Hepatocyte (in vitro differentiated cells): ENCODE data around the gene ST3GAL4. TPM values are rescaled to one million over a fixed set of nuclear protein-coding genes. Genes with fewer than 3 reads are reported as not detected.

Experiments
- DNase-seq: peaks from one replicate; pipeline ENCODE4 v3.0.0-alpha.2; 2016; ENCODE audit warnings: low spot score
- H2AFZ ChIP-seq: fragments of 200-600 bp; sonication (generic); 2 replicates; pipeline ENCODE4 v1.6.0; 2016; ENCODE audit warnings: antibody characterized with exemption, mild to moderate bottlenecking
- H3K27ac ChIP-seq: fragments of 200-600 bp; sonication (generic); 2 replicates; pipeline ENCODE4 v1.5.1; 2016; ENCODE audit warnings: mild to moderate bottlenecking
- H3K27me3 ChIP-seq: fragments of 200-600 bp; sonication (generic); 2 replicates; pipeline ENCODE4 v1.6.1; 2016
- H3K36me3 ChIP-seq: fragments of 200-600 bp; sonication (generic); replicated peaks from 2 replicates; pipeline ENCODE4 v1.5.1; 2016; ENCODE audit warnings: low read depth; ENCODE audit not compliant: insufficient read depth
- H3K4me1 ChIP-seq: fragments of 200-600 bp; sonication (generic); 2 replicates; pipeline ENCODE4 v1.5.1; 2016; ENCODE audit warnings: mild to moderate bottlenecking, moderate library complexity; ENCODE audit not compliant: insufficient read depth
- H3K4me2 ChIP-seq: fragments of 200-600 bp; sonication (generic); 2 replicates; pipeline ENCODE4 v1.6.0; 2016
- H3K4me3 ChIP-seq: fragments of 200-600 bp; sonication (generic); 2 replicates; pipeline ENCODE4 v1.5.1; 2016; ENCODE audit warnings: mild to moderate bottlenecking
- H3K79me2 ChIP-seq: fragments of 200-600 bp; sonication (generic); 2 replicates; pipeline ENCODE4 v1.6.0; 2017; ENCODE audit warnings: mild to moderate bottlenecking
- H3K9me2 ChIP-seq: fragments of 200-600 bp; sonication (generic); replicated peaks from 2 replicates; pipeline ENCODE4 v1.6.0; 2017; ENCODE audit warnings: mild to moderate bottlenecking; ENCODE audit not compliant: insufficient read depth
- H3K9me3 ChIP-seq: fragments of 200-600 bp; sonication (generic); 2 replicates; pipeline ENCODE4 v1.5.1; 2016; ENCODE audit warnings: low read depth, mild to moderate bottlenecking
- H4K20me1 ChIP-seq: fragments of 200-600 bp; sonication (generic); 2 replicates; pipeline ENCODE4 v1.6.0; 2016; ENCODE audit warnings: mild to moderate bottlenecking; ENCODE audit not compliant: insufficient read depth, poor library complexity, severe bottlenecking
- CTCF ChIP-seq: fragments of 200-600 bp; sonication (generic); IDR thresholded peaks from 2 replicates; pipeline ENCODE4 v1.5.1; 2016; ENCODE audit warnings: antibody characterized with exemption, mild to moderate bottlenecking; ENCODE audit not compliant: poor library complexity
- EZH2 ChIP-seq: fragments of 200-600 bp; sonication (generic); IDR thresholded peaks from 2 replicates; pipeline ENCODE4 v1.6.1; 2016; ENCODE audit warnings: antibody characterized with exemption, mild to moderate bottlenecking, borderline replicate concordance
- EZH2phosphoT487 ChIP-seq: fragments of 200-600 bp; sonication (generic); IDR thresholded peaks from one replicate; pipeline ENCODE4 v1.6.1; 2018; ENCODE audit warnings: antibody characterized with exemption, mild to moderate bottlenecking, low read depth, moderate library complexity; ENCODE audit not compliant: unreplicated experiment, severe bottlenecking
- WGBS: methylation state at CpG from one replicate; pipeline ENCODE4 v1.1.6; 2016; ENCODE audit warnings: low lambda C conversion rate; ENCODE audit errors: missing lambda C conversion rate; 5-methylcytosine and 5-hydroxymethylcytosine counted together
- polyA plus RNA-seq: library from polyadenylated mRNA; unstranded; fragments of >200 nt; fragmentation: Nextera tagmentation; extraction: Ambion mirVana; gene quantifications from 2 replicates; pipeline ENCODE4 v1.2.1, GENCODE V29; 2016
- total RNA-seq: library from RNA; depleted of rRNA; stranded (reverse); fragments of >200 nt; gene quantifications from 2 replicates; pipeline ENCODE4 v1.2.3, GENCODE V29; 2014

The ST3GAL4 gene
- total and polyA plus RNA-seq, 2 experiments from 2014 or later, result 31.0 to 31.5 TPM

- H3K36me3 ChIP-seq, result no peaks in the 10 kb centered on the region
These were observed 26.4 kb upstream of the ST3GAL4 start for GRCh38 chr11:126328938-126329643.

GRCh38 chr11:126329644-126330211 lies 25.8 kb upstream of the ST3GAL4 start:
- no peak overlapping the region for H3K27ac ChIP-seq
- no peaks in the 10 kb centered on the region for H3K36me3 ChIP-seq
- H3K4me1 ChIP-seq, result peaks cover 4% of the 10 kb centered on the region
- H2AFZ ChIP-seq, result no peak overlapping the region
- H4K20me1 ChIP-seq, result no peaks in the 10 kb centered on the region
- DNase-seq, result no peak
- no peak for TF ChIP-seq EZH2
- no peak for TF ChIP-seq EZH2phosphoT487
- TF ChIP-seq CTCF, result no peak
- WGBS, result 86% methylated on average over 11 of the region's 11 CpGs
- no peaks in the 10 kb centered on the region for H3K9me2 ChIP-seq
- H3K79me2 ChIP-seq, result no peaks in the 10 kb centered on the region
- no peak overlapping the region for H3K4me2 ChIP-seq
- no peaks in the 10 kb centered on the region for H3K27me3 ChIP-seq
- no peaks in the 10 kb centered on the region for H3K9me3 ChIP-seq
- no peak overlapping the region for H3K4me3 ChIP-seq

More at GRCh38 chr11:126328938-126329643, 26.4 kb upstream of the ST3GAL4 start:
- Histone ChIP-seq H3K9me2 (no peaks in the 10 kb centered on the region), H2AFZ (no peak overlapping the region), H3K27ac (no peak overlapping the region), H3K4me3 (no peak overlapping the region), H3K9me3 (no peaks in the 10 kb centered on the region), H4K20me1 (no peaks in the 10 kb centered on the region), H3K4me1 (peaks cover 4% of the 10 kb centered on the region), H3K4me2 (no peak overlapping the region), H3K79me2 (no peaks in the 10 kb centered on the region), H3K27me3 (no peaks in the 10 kb centered on the region)
- TF ChIP-seq EZH2phosphoT487 (no peak), CTCF (no peak), EZH2 (no peak)
- 80% methylated on average over 9 of the region's 9 CpGs for WGBS
- DNase-seq, result no peak

- 97% methylated on average over 13 of the region's 13 CpGs for WGBS
- no peak for TF ChIP-seq EZH2
- TF ChIP-seq EZH2phosphoT487, result no peak
- TF ChIP-seq CTCF, result no peak
- Histone ChIP-seq H3K36me3 (no peaks in the 10 kb centered on the region), H3K79me2 (no peaks in the 10 kb centered on the region), H3K4me2 (no peak overlapping the region), H3K27ac (no peak overlapping the region), H3K9me2 (no peaks in the 10 kb centered on the region), H4K20me1 (no peaks in the 10 kb centered on the region), H3K27me3 (no peaks in the 10 kb centered on the region), H2AFZ (no peak overlapping the region), H3K4me3 (no peak overlapping the region), H3K9me3 (no peaks in the 10 kb centered on the region), H3K4me1 (peaks cover 4% of the 10 kb centered on the region)
- no peak for DNase-seq
These were observed 24.2 kb upstream of the ST3GAL4 start for GRCh38 chr11:126331286-126331685.
